Occipital lobe (tissue), 1 donor: Measurements from ENCODE around the gene ZXDB. TPM values are rescaled to one million over a fixed set of nuclear protein-coding genes. Genes with fewer than 3 reads are reported as not detected.

Source experiments
- total RNA-seq: library from RNA; depleted of rRNA; stranded (reverse); fragments of >200 nt; gene quantifications from one replicate; pipeline ENCODE4 v1.2.3, GENCODE V29; 2014

Gene ZXDB
- total RNA-seq, 1 donor from 2014 or later, result 20.0 TPM

Other genes with a start within 250 kb of the ZXDB start
- 0.16 TPM for gene NLRP2B, start 88.2 kb downstream of the ZXDB start, total RNA-seq